D721Med (cell line): ENCODE results near the gene TBL1X.

Source experiments
- DNase-seq: peaks from one replicate; pipeline ENCODE4 v3.0.0; 2011; ENCODE audit warnings: low spot score; ENCODE audit not compliant: insufficient read length
- FAIRE-seq: peaks from 2 replicates; lab custom pipeline; 2011; peaks lifted over from hg19 to GRCh38; lab: Jason Lieb, UNC
- CTCF ChIP-seq: IDR thresholded peaks from 2 replicates; pipeline ENCODE4 v1.5.1; 2012; ENCODE audit warnings: mild to moderate bottlenecking, control low read depth; ENCODE audit not compliant: insufficient read depth; ENCODE audit errors: missing control alignments

The TBL1X gene

GRCh38 chrX:9515489-9515888 lies 50.6 kb downstream of the TBL1X start:
- TF ChIP-seq CTCF: no peak
- no peak for FAIRE-seq
- DNase-seq: no peak

GRCh38 chrX:9515973-9516538 lies 51.2 kb downstream of the TBL1X start:
- DNase-seq (no peak), FAIRE-seq (no peak)
- no peak for TF ChIP-seq CTCF

GRCh38 chrX:9516635-9517034 lies 51.8 kb downstream of the TBL1X start:
- FAIRE-seq: no peak
- no peak for TF ChIP-seq CTCF

GRCh38 chrX:9518051-9518450 lies 53.2 kb downstream of the TBL1X start:
- DNase-seq (no peak), FAIRE-seq (no peak)
- TF ChIP-seq CTCF: no peak

More at GRCh38 chrX:9516635-9517034, 51.8 kb downstream of the TBL1X start:
- no peak for DNase-seq

- DNase-seq (no peak), FAIRE-seq (no peak)
- no peak for TF ChIP-seq CTCF
Observed at GRCh38 chrX:9518889-9519288, 54.0 kb downstream of the TBL1X start.

- DNase-seq (no peak), FAIRE-seq (no peak)
- TF ChIP-seq CTCF: no peak
Observed at GRCh38 chrX:9519546-9520216, 54.8 kb downstream of the TBL1X start.

- no peak for FAIRE-seq
- DNase-seq: no peak
- TF ChIP-seq CTCF: no peak
Observed at GRCh38 chrX:9520217-9520590, 55.3 kb downstream of the TBL1X start.
